Middle frontal gyrus (tissue), 1 donor: ENCODE data around the gene MORF4L2.
"Not testable (repeated sequence)": the region's sequence is repeated elsewhere in the genome, so short reads cannot be mapped to it uniquely, and the experiment has no call there.

Experiments used
- DNase-seq: peaks from one replicate; pipeline ENCODE4 v3.0.0-alpha.2; 2015; ENCODE audit warnings: low spot score; ENCODE audit errors: extremely low spot score

MORF4L2 gene

GRCh38 chrX:103678199-103678993 lies 8.1 kb downstream of the MORF4L2 start:
- no peak for DNase-seq

- DNase-seq, result no peak
These were observed 11.7 kb downstream of the MORF4L2 start for GRCh38 chrX:103674531-103675454.

GRCh38 chrX:103669745-103670144 lies 16.8 kb downstream of the MORF4L2 start:
- DNase-seq, result no peak

GRCh38 chrX:103666202-103667107 lies 20.0 kb downstream of the MORF4L2 start:
- no peak for DNase-seq

GRCh38 chrX:103663981-103664762 lies 22.3 kb downstream of the MORF4L2 start:
- no peak for DNase-seq

- not testable (repeated sequence) for DNase-seq
These were observed 27.0 kb downstream of the MORF4L2 start for GRCh38 chrX:103659460-103659859.

GRCh38 chrX:103658681-103659433 lies 27.6 kb downstream of the MORF4L2 start:
- DNase-seq, result no peak

GRCh38 chrX:103657066-103657465 lies 29.4 kb downstream of the MORF4L2 start:
- DNase-seq, result not testable (repeated sequence)

- no peak for DNase-seq
These were observed 29.9 kb downstream of the MORF4L2 start for GRCh38 chrX:103656617-103657016.

- not testable (repeated sequence) for DNase-seq
These were observed 31.1 kb downstream of the MORF4L2 start for GRCh38 chrX:103655230-103656000.

GRCh38 chrX:103651151-103651773 lies 35.2 kb downstream of the MORF4L2 start:
- DNase-seq, result no peak

- no peak for DNase-seq
These were observed 38.9 kb downstream of the MORF4L2 start for GRCh38 chrX:103647630-103648029.

- DNase-seq, result no peak
These were observed 42.4 kb downstream of the MORF4L2 start for GRCh38 chrX:103644125-103644524.

- no peak for DNase-seq
These were observed 45.9 kb downstream of the MORF4L2 start for GRCh38 chrX:103640401-103641155.

GRCh38 chrX:103638479-103639346 lies 47.8 kb downstream of the MORF4L2 start:
- DNase-seq, result not testable (repeated sequence)

GRCh38 chrX:103637604-103638338 lies 48.7 kb downstream of the MORF4L2 start:
- no peak for DNase-seq
